ENCODE measurements around the gene MORN1.

The MORN1 gene

DNA sequence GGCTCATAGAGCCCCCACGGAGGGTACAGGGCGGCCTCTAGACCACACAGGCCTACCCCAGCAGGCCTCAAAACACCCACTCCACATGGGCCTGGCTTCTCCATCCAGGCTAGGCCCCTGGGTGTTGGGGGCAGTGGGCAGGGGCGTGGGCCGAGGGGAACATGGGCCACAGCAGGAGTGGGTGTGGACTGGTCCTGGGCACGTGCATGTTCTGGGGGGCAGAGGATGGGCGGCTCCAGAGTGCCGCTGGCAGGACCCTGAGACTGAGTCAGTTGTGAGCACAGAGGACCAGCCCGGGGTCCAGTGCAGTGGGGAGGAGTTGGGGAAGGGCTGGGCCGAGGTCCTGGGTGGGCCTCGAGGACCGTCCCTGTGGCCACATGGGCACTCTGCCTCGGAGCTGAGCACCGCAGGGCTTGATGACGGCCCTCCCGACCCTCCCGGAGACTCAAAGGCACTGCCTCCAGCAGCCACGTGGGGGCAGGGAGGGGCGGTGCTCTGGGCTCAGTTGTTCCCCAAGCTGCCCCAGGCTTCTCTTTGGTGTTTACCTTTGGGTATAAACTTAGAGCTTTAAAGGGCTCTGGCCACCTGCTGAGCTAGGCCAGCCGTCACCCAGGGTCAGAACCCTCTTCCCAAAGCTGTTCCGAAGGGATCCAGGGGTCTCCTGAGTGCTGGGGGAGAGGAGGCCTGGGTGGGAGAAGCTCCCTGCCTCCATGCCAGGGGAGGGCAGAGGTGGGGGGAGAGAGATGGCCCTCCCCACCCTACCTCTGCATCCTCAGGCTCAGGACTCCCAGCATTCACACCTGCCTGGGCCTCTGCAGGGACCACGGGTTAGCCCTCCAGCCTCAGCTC is 79.9 kb downstream of the MORN1 start:
- no peaks in the 10 kb centered on the region for H3K27me3 Mint-ChIP-seq
- DNase-seq = peak; percentile 67
- H3K9me3 Mint-ChIP-seq = no peaks in the 10 kb centered on the region
- H3K27ac Mint-ChIP-seq = no peak overlapping the region
- peaks cover 13% of the 10 kb centered on the region for H3K36me3 Mint-ChIP-seq (ENCODE audit: low read depth)
- ATAC-seq = peak; percentile 63
- H3K4me1 Mint-ChIP-seq = peaks cover 16% of the 10 kb centered on the region
- H3K4me3 Mint-ChIP-seq = no peak overlapping the region

GRCh38 chr1:2310332-2311183 is 80.8 kb downstream of the MORN1 start:
- DNase-seq (no peak), ATAC-seq (no peak)
- no peaks in the 10 kb centered on the region for H3K9me3 Mint-ChIP-seq
- H3K36me3 Mint-ChIP-seq (ENCODE audit: low read depth) = peaks cover 13% of the 10 kb centered on the region
- H3K4me3 Mint-ChIP-seq = no peak overlapping the region
- H3K27me3 Mint-ChIP-seq = no peaks in the 10 kb centered on the region
- no peak overlapping the region for H3K27ac Mint-ChIP-seq
- peaks cover 15% of the 10 kb centered on the region for H3K4me1 Mint-ChIP-seq

DNA sequence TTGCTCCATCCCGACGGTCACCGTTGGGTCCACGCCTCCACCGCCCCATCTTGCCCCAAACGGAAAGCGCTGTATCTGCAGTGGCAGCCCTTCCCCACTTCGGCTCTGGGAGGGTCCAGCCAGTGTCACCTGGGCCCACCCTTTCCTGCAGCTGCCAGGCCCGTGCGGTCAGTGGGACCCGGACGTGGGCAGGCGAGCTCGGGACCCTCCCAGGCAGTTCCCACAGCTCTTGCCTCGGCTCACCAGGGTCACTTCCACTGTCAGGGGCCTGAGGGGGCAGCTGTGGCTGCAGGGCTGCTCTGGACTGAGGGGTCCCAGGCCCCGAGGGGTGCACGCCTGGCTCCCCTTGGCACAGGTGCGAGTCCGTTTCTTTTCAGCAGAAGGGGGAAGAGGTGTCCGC is 82.5 kb downstream of the MORN1 start:
- Mint-ChIP-seq H3K36me3 (ENCODE audit: low read depth) (peaks cover 13% of the 10 kb centered on the region), H3K27me3 (no peaks in the 10 kb centered on the region), H3K27ac (no peak overlapping the region), H3K4me3 (no peak overlapping the region), H3K9me3 (no peaks in the 10 kb centered on the region), H3K4me1 (peaks cover 15% of the 10 kb centered on the region)
- no peak for DNase-seq
- ATAC-seq = no peak

DNA sequence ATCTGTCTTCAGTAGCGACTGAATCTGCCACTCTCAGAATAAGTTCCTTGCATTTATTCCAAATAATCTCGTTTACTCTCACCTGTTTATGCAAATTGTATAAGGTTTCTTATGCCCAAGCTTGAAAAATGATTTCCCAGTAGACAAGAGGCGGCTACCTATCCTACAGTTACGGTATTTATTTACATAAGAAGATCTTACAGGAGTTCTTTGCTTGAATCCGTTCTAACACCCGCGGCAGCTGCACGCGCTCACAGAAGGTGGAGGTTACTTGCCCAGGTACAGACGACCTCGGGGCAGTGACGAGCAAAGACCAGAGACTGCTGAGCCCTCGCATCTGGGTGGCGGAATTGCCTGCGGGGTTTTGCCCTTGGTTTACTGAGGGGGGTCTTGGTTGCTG is 83.4 kb downstream of the MORN1 start:
- no peaks in the 10 kb centered on the region for H3K9me3 Mint-ChIP-seq
- no peak for ATAC-seq
- no peak overlapping the region for H3K27ac Mint-ChIP-seq
- H3K27me3 Mint-ChIP-seq = no peaks in the 10 kb centered on the region
- H3K4me3 Mint-ChIP-seq = no peak overlapping the region
- peaks cover 13% of the 10 kb centered on the region for H3K36me3 Mint-ChIP-seq (ENCODE audit: low read depth)
- peaks cover 13% of the 10 kb centered on the region for H3K4me1 Mint-ChIP-seq
- DNase-seq = no peak

- H3K27me3 Mint-ChIP-seq = no peaks in the 10 kb centered on the region
- no peak for DNase-seq
- peaks cover 13% of the 10 kb centered on the region for H3K36me3 Mint-ChIP-seq (ENCODE audit: low read depth)
- peaks cover 18% of the 10 kb centered on the region for H3K4me1 Mint-ChIP-seq
- H3K4me3 Mint-ChIP-seq = no peak overlapping the region
- H3K9me3 Mint-ChIP-seq = no peaks in the 10 kb centered on the region
- ATAC-seq = no peak
- H3K27ac Mint-ChIP-seq = no peak overlapping the region
Measured at GRCh38 chr1:2307064-2307605, 84.2 kb downstream of the MORN1 start.

GRCh38 chr1:2306151-2306978 is 85.0 kb downstream of the MORN1 start:
- DNase-seq (no peak), ATAC-seq (no peak)
- Mint-ChIP-seq H3K4me3 (no peak overlapping the region), H3K27ac (no peak overlapping the region), H3K9me3 (no peaks in the 10 kb centered on the region), H3K36me3 (ENCODE audit: low read depth) (peaks cover 13% of the 10 kb centered on the region), H3K4me1 (peaks cover 24% of the 10 kb centered on the region), H3K27me3 (no peaks in the 10 kb centered on the region)

DNA sequence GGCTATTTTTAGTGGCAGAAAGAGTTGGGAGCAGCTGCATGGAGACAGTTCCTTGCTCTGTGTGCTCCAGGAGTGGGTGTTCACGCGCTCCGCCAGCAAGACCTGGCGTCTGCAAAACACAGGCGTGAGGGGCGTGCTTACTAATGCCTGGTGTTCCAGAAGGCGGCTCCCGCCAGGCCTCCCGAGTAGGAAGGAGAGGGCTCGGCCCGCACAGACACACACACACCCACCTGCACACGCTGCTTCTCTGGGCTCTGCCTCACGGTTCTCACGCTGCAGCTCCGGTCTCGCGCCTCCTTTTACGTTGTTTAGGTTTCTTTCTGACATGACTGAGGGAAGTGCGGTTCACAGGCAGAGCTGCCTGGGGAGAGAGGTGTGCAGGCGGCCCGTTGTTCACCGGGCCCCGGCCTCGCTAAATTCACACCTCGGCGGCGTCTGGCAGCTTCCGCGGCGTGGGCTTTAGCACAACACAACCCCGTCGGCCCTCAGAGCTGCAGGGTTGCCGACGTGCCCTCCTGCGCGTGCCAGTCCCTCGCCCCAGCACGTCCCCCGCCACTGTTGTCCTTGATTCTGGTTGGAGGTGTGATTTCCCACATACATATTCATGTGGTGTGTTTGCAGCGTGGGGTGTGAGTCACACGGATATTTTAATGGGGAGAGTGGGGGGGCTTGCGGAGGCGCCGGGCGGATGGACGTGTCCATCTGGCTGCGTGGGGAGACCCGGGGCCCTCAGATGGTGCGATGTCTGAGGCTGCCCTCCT is 86.3 kb downstream of the MORN1 start:
- no peak for ATAC-seq
- Mint-ChIP-seq H3K27me3 (no peaks in the 10 kb centered on the region), H3K27ac (no peak overlapping the region), H3K4me1 (peaks cover 32% of the 10 kb centered on the region), H3K36me3 (ENCODE audit: low read depth) (peaks cover 13% of the 10 kb centered on the region), H3K9me3 (no peaks in the 10 kb centered on the region), H3K4me3 (no peak overlapping the region)
- no peak for DNase-seq

DNA sequence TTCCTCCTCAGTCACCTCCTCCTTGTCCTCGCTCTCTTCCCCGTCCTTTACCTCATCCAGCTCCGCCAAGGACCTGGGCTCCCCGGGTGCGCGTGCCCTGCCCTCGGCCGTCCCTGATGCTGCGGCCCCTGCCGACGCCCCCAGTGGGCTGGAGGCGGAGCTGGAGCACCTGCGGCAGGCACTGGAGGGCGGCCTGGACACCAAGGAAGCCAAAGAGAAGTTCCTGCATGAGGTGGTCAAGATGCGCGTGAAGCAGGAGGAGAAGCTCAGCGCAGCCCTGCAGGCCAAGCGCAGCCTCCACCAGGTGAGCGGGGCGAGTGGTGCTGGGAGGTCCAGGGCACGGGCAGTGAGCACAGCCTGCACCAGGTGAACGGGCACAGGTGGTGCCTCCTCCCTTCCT is 87.1 kb downstream of the MORN1 start:
- Mint-ChIP-seq H3K4me1 (peaks cover 40% of the 10 kb centered on the region), H3K27ac (no peak overlapping the region), H3K27me3 (no peaks in the 10 kb centered on the region), H3K36me3 (ENCODE audit: low read depth) (peaks cover 13% of the 10 kb centered on the region), H3K4me3 (no peak overlapping the region), H3K9me3 (no peaks in the 10 kb centered on the region)
- DNase-seq (no peak), ATAC-seq (no peak)

DNA sequence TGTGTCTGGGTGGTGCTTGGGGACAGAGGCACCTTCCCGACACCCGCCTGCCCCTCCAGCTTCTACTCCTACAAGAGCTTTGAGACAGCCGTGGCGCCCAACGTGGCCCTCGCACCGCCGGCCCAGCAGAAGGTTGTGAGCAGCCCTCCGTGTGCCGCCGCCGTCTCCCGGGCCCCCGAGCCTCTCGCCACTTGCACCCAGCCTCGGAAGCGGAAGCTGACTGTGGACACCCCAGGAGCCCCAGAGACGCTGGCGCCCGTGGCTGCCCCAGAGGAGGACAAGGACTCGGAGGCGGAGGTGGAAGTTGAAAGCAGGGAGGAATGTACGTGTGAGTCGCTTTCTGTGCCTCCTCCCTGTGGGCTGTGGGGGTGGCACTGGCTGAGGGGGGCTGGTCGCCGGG is 87.6 kb downstream of the MORN1 start:
- no peak for ATAC-seq
- H3K4me3 Mint-ChIP-seq = no peak overlapping the region
- no peaks in the 10 kb centered on the region for H3K27me3 Mint-ChIP-seq

DNA sequence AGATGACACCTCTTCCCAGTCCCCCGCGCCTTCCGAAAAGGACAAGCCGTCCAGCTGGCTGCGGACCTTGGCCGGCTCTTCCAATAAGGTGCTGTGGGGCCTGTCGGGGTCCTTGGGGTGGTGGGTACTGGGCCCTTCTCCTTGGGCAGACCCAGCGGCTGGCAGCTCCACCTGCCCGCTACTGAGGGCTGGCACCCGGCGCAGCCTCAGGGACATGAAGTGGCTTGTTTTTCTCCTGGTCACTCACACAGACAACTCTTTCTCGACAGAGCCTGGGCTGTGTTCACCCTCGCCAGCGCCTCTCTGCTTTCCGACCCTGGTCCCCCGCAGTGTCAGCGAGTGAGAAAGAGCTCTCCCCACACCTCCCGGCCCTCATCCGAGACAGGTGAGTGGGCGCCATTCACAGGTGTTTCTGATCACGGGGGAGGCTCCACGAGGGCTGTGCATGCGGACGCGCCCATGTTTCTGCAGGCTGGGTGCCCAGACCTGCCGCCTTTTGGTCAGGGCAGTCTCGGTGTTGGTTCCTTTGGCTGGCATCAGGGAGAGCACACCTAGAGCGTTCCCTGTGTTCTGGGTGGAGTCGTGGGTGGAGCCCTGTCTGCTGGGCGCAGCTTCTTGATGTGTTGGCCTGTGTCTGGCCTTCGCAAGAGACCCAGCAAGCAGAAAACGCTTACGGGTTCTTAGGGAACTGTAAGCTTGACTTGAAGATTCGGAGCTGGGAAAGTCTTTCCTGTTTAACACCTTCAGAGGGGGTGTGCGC is 88.2 kb downstream of the MORN1 start:
- Mint-ChIP-seq H3K27me3 (no peaks in the 10 kb centered on the region), H3K4me1 (peaks cover 51% of the 10 kb centered on the region), H3K4me3 (no peak overlapping the region)

More for the DNA sequence above, 87.6 kb downstream of the MORN1 start:
- peaks cover 13% of the 10 kb centered on the region for H3K36me3 Mint-ChIP-seq (ENCODE audit: low read depth)
- H3K9me3 Mint-ChIP-seq = no peaks in the 10 kb centered on the region
- peaks cover 45% of the 10 kb centered on the region for H3K4me1 Mint-ChIP-seq
- no peak overlapping the region for H3K27ac Mint-ChIP-seq
- no peak for DNase-seq

DNA sequence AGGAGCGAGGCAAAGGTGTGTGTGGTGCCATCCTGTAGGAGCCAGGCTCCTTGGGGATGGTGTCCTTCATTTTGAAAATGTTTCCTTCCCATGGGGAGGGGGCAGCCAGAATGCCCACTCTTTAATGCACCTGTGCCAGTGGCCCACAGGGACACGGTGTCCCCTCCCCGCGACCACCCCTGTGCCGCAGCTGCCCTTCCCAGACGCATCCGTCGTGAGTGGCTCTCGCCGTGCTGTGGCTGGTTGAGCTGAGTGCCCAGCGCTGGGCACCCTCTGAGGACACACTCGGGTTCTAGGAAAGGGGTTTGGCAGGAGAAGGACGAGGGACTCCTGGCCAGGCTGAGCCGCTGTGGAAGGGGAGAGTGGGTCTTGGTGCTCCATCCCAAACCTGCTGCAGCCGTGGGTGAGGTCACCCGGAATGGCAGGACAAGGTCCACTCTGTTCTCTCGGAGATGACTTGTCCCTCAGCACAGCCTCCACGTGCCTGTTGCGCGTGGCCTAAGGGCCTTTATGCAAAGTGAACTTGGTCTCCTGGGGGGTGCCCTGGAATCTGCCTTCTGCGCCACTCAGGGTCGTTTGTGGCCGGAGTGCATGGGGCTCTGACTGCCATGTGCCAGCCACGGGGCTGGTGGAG is 88.9 kb downstream of the MORN1 start:
- no peak overlapping the region for H3K4me3 Mint-ChIP-seq
- ATAC-seq = no peak
- H3K4me1 Mint-ChIP-seq = peaks cover 52% of the 10 kb centered on the region

More for the DNA sequence above, 88.2 kb downstream of the MORN1 start:
- ATAC-seq = no peak
- H3K9me3 Mint-ChIP-seq = no peaks in the 10 kb centered on the region
- H3K27ac Mint-ChIP-seq = peak overlapping the region; percentile 22
- DNase-seq = no peak
- H3K36me3 Mint-ChIP-seq (ENCODE audit: low read depth) = peaks cover 11% of the 10 kb centered on the region

DNA sequence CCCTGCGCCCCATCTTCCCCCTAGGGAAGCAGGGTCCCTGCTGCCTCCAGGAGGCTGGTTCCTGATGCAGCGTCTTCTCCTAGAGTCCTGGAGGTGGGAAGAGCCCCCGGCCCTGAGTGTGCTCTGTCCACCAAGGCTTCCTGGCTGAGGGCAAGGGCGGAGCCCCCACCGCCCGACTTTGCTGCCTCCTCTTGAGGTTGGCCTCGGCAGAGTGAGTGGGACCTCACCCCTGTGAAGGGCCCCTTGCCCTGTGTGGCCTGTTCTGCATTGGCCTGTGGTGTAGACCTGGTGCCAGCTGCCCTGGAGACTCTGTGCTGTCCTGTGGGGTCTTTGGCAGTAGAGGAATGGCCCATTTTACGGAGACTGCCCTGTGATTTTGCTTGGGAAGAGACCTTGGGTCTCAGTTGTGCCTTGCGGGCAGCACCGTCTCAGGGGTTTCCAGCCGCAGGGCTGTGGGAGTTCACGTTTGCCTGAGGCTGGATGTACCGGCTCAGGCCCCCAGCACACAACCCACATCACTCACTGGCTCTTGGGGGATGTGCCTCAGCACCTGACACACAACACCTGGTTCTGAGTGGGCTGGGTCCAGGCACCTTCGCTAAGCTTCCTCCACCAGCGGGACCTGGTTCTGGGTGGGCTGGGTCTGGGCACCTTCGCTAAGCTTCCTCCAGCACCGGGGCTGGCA is 89.6 kb downstream of the MORN1 start:
- Mint-ChIP-seq H3K27ac (peak overlapping the region; percentile 93), H3K27me3 (no peaks in the 10 kb centered on the region), H3K4me1 (peaks cover 57% of the 10 kb centered on the region), H3K36me3 (ENCODE audit: low read depth) (peaks cover under 1% of the 10 kb centered on the region), H3K9me3 (no peaks in the 10 kb centered on the region), H3K4me3 (peak overlapping the region; percentile 77)
- DNase-seq (peak; percentile 44), ATAC-seq (no peak)

More for the DNA sequence above, 88.9 kb downstream of the MORN1 start:
- Mint-ChIP-seq H3K9me3 (no peaks in the 10 kb centered on the region), H3K27ac (no peak overlapping the region), H3K36me3 (ENCODE audit: low read depth) (peaks cover 4% of the 10 kb centered on the region), H3K27me3 (no peaks in the 10 kb centered on the region)
- no peak for DNase-seq

Measured in activated naive CD8-positive, alpha-beta T cell treated with anti-CD3 and anti-CD28 coated beads, Interleukin-2, amount 50 U/mL, for 24 hours (primary cell).